Hindlimb muscle (tissue), 1 donor: ENCODE results near the gene SLC35A2. TPM values are rescaled to one million over a fixed set of nuclear protein-coding genes. Genes with fewer than 3 reads are reported as not detected.

ENCODE experiments used
- polyA plus RNA-seq: library from polyadenylated mRNA; unstranded; fragments of 120-200 nt; gene quantifications from one replicate; pipeline ENCODE4 v1.2.1, GENCODE V29; 2013; ENCODE audit not compliant: insufficient read length

The SLC35A2 gene
- polyA plus RNA-seq, 1 donor = 16.4 TPM

Other genes starting within 250 kb of the SLC35A2 start
- 4.2 TPM for gene WAS, start 227.8 kb downstream of the SLC35A2 start, polyA plus RNA-seq
- 4.6 TPM for gene SUV39H1, start 214.9 kb downstream of the SLC35A2 start, polyA plus RNA-seq
- not detected for gene GLOD5, start 149.9 kb downstream of the SLC35A2 start, polyA plus RNA-seq
- 0.72 TPM for gene GATA1, start 125.1 kb downstream of the SLC35A2 start, polyA plus RNA-seq
- 101 TPM for gene HDAC6, start 109.6 kb downstream of the SLC35A2 start, polyA plus RNA-seq
- not detected for gene ERAS, start 85.1 kb downstream of the SLC35A2 start, polyA plus RNA-seq
- not detected for gene PCSK1N, start 76.0 kb downstream of the SLC35A2 start, polyA plus RNA-seq
- 38.2 TPM for gene TIMM17B, start 13.9 kb downstream of the SLC35A2 start, polyA plus RNA-seq
- 69.1 TPM for gene PQBP1, start 13.7 kb downstream of the SLC35A2 start, polyA plus RNA-seq
- gene PIM2, start 7.4 kb upstream of the SLC35A2 start, polyA plus RNA-seq = 2.1 TPM
- gene OTUD5, start 46.0 kb upstream of the SLC35A2 start, polyA plus RNA-seq = 41.6 TPM
- 1.4 TPM for gene KCND1, start 60.2 kb upstream of the SLC35A2 start, polyA plus RNA-seq
- gene GRIPAP1, start 90.6 kb upstream of the SLC35A2 start, polyA plus RNA-seq = 22.0 TPM
- 22.2 TPM for gene TFE3, start 131.7 kb upstream of the SLC35A2 start, polyA plus RNA-seq
- 4.6 TPM for gene CCDC120, start 147.4 kb upstream of the SLC35A2 start, polyA plus RNA-seq
- gene PRAF2, start 162.4 kb upstream of the SLC35A2 start, polyA plus RNA-seq = 20.3 TPM
- 34.5 TPM for gene WDR45, start 168.2 kb upstream of the SLC35A2 start, polyA plus RNA-seq
- gene GPKOW, start 212.1 kb upstream of the SLC35A2 start, polyA plus RNA-seq = 18.4 TPM